Cardiac muscle cell (in vitro differentiated cells and primary cell): Measurements from ENCODE around the gene CA10. TPM values are rescaled to one million over a fixed set of nuclear protein-coding genes. Genes with fewer than 3 reads are reported as not detected.

Experiments
- DNase-seq, 2 donors: peaks; one replicate each; pipeline versions ENCODE4 v3.0.0 to v3.0.0-alpha.2; 2010 to 2017; ENCODE audit warnings: low read depth in 1 of 2, low spot score in 1 of 2
- H3K27ac ChIP-seq: fragments of 200-600 bp; sonication (generic); 2 replicates; pipeline ENCODE4 v1.5.1; 2016
- H3K27me3 ChIP-seq: fragments of 200-600 bp; sonication (generic); 2 replicates; pipeline ENCODE4 v1.6.0; 2016; ENCODE audit warnings: control low read depth
- H3K36me3 ChIP-seq: fragments of 200-600 bp; sonication (generic); 2 replicates; pipeline ENCODE4 v1.5.1; 2016; ENCODE audit warnings: control low read depth
- H3K4me1 ChIP-seq: fragments of 200-600 bp; sonication (generic); 2 replicates; pipeline ENCODE4 v1.8.1; 2017; ENCODE audit warnings: low read depth, mild to moderate bottlenecking, mixed run types
- H3K4me3 ChIP-seq: fragments of 200-600 bp; sonication (generic); 2 replicates; pipeline ENCODE4 v1.5.1; 2016; ENCODE audit warnings: mild to moderate bottlenecking
- H3K9me3 ChIP-seq: fragments of 200-600 bp; sonication (generic); 2 replicates; pipeline ENCODE4 v1.5.1; 2017; ENCODE audit warnings: low read depth, mild to moderate bottlenecking, control low read depth
- polyA plus RNA-seq: library from polyadenylated mRNA; unstranded; fragments of >200 nt; fragmentation: Nextera tagmentation; extraction: Ambion mirVana; gene quantifications from 2 replicates; pipeline ENCODE4 v1.2.1, GENCODE V29; 2016
- total RNA-seq: library from RNA; depleted of rRNA; stranded (reverse); fragments of >200 nt; gene quantifications from 2 replicates; pipeline ENCODE4 v1.2.3, GENCODE V29; 2016
- TF ChIP-seq, protein P1 (sequence below): IDR thresholded peaks from 2 replicates; pipeline ENCODE4 v1.5.1; 2012; ENCODE audit warnings: low read depth, mild to moderate bottlenecking, low read length

The CA10 gene
- total and polyA plus RNA-seq, 2 experiments from 2014 or later: not detected

DNA sequence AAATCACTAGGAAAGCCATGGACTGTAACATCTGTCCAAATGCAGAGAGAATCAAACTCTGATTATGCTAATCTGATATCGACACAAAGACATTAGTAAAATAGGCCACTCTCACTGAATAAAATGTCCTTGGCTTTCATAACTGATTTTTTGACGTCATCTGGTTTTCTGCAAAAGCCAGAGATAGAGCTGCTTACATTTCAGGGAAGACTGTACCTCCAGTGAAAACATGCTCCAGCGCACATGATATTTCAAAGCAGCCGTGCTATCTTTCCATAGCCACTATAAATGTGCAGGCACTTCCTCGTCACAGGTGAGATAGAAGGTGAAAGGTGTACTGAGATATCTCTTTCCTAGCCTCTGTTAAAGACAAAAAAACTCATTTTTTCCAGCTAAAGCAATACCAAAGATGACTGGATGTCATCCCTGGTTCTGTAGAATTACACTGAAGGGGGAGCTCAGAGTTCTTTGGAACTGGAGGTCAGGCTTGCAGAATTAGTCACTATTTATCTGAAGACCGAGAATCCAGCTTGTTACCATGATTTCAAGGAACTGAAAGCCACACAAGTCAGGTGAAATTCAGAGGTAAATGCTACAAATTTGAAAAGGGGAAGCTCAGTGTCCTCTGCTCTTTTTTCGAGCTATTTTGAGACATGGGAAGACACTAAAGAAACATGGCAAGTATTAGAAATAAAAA, 249.5 kb downstream of the CA10 start:
- Histone ChIP-seq H3K27ac (no peak overlapping the region), H3K9me3 (no peaks in the 10 kb centered on the region), H3K4me3 (no peak overlapping the region), H3K36me3 (no peaks in the 10 kb centered on the region), H3K27me3 (no peaks in the 10 kb centered on the region), H3K4me1 (no peaks in the 10 kb centered on the region)
- DNase-seq: no peak
- TF ChIP-seq, protein P1, sequence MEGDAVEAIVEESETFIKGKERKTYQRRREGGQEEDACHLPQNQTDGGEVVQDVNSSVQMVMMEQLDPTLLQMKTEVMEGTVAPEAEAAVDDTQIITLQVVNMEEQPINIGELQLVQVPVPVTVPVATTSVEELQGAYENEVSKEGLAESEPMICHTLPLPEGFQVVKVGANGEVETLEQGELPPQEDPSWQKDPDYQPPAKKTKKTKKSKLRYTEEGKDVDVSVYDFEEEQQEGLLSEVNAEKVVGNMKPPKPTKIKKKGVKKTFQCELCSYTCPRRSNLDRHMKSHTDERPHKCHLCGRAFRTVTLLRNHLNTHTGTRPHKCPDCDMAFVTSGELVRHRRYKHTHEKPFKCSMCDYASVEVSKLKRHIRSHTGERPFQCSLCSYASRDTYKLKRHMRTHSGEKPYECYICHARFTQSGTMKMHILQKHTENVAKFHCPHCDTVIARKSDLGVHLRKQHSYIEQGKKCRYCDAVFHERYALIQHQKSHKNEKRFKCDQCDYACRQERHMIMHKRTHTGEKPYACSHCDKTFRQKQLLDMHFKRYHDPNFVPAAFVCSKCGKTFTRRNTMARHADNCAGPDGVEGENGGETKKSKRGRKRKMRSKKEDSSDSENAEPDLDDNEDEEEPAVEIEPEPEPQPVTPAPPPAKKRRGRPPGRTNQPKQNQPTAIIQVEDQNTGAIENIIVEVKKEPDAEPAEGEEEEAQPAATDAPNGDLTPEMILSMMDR: no peak

GRCh38 chr17:51907041-51907440, 251.5 kb downstream of the CA10 start:
- no peak for DNase-seq
- TF ChIP-seq, protein P1: no peak
- H3K4me1 ChIP-seq: no peaks in the 10 kb centered on the region
- H3K9me3 ChIP-seq: no peaks in the 10 kb centered on the region
- H3K27ac ChIP-seq: no peak overlapping the region
- H3K27me3 ChIP-seq: no peaks in the 10 kb centered on the region
- H3K36me3 ChIP-seq: no peaks in the 10 kb centered on the region
- no peak overlapping the region for H3K4me3 ChIP-seq

GRCh38 chr17:51904379-51904778, 254.1 kb downstream of the CA10 start:
- Histone ChIP-seq H3K9me3 (no peaks in the 10 kb centered on the region), H3K36me3 (no peaks in the 10 kb centered on the region), H3K27ac (no peak overlapping the region), H3K4me3 (no peak overlapping the region), H3K27me3 (no peaks in the 10 kb centered on the region), H3K4me1 (no peaks in the 10 kb centered on the region)
- TF ChIP-seq, protein P1: no peak
- DNase-seq: no peak

DNA sequence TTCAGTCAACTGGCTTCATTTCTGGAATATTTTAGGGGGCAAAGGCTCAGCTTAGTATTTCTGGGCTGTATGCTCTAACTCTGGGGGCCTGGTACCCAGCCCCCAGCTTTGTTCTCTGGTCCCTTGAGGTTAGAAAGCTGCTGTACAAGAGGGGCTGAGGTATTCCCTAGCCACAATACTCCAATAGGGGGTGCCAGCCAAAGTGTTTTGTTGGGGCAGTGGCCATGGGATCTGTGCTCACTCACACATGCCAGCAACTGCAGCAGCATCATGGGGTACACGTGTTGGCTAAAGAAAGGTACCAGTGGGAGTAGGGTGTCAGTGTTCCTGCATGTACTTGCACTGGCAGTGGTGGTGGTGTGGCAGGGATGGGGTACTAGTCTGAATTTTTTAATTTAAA, 257.3 kb downstream of the CA10 start:
- Histone ChIP-seq H3K27me3 (no peaks in the 10 kb centered on the region), H3K9me3 (no peaks in the 10 kb centered on the region), H3K4me1 (no peaks in the 10 kb centered on the region), H3K27ac (no peak overlapping the region), H3K36me3 (no peaks in the 10 kb centered on the region), H3K4me3 (no peak overlapping the region)
- no peak for DNase-seq
- TF ChIP-seq, protein P1: no peak

DNA sequence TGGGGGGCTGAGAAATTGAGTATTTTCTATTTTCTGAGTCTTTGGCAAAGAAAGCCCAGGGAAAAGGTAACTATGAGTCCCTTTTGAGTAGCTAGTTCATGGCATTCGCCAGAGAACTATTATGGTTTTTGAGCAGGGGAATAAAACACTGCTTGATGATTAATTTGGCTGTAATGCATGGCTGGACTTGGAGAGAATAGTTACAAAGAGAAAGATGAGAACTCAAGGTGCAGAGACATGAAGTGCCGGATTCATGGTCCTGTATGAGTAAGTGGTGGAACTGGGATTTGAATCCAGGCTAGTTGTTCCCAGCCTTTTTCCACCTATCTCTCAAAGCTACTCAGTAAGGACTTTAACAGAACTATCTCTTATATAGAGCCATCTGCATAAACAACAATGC, 266.6 kb downstream of the CA10 start:
- no peak overlapping the region for H3K27ac ChIP-seq
- TF ChIP-seq, protein P1: no peak
- H3K4me1 ChIP-seq: no peaks in the 10 kb centered on the region
- DNase-seq: no peak
- no peaks in the 10 kb centered on the region for H3K36me3 ChIP-seq
- H3K27me3 ChIP-seq: no peaks in the 10 kb centered on the region
- H3K9me3 ChIP-seq: no peaks in the 10 kb centered on the region
- no peak overlapping the region for H3K4me3 ChIP-seq
